ENCODE measurements around the gene PPM1N. TPM values are rescaled to one million over a fixed set of nuclear protein-coding genes. Genes with fewer than 3 reads are reported as not detected.

PPM1N gene
- total and polyA plus RNA-seq, 2 of the 13 experiments (the other 11 are each of a cell fraction or from before 2014, with no cell fraction given), result 0.31 to 1.8 TPM

GRCh38 chr19:45506246-45506988, 8.2 kb downstream of the PPM1N start (continued):
- TF ChIP-seq ZNF574 (CRISPR knock-in tag; IDR thresholded peaks at IDR 0.05) (no peak; the same call in none of the 2 replicates), MTA1 (CRISPR knock-in tag; IDR thresholded peaks at IDR 0.05; ENCODE audit: borderline replicate concordance) (no peak), ZGPAT (CRISPR knock-in tag; IDR thresholded peaks at IDR 0.05) (0 out of 2 replicates have a peak, but pooled peaks have one; percentile 51), ATM (IDR thresholded peaks at IDR 0.05; ENCODE audit: borderline replicate concordance) (no peak), TRIM24 (CRISPR knock-in tag; IDR thresholded peaks at IDR 0.05) (no peak), XRCC5 (optimal IDR thresholded peaks at IDR 0.05; ENCODE audit: low read length) (peak; percentile 48), ZNF225 (CRISPR knock-in tag; IDR thresholded peaks at IDR 0.05) (peak; percentile 24; the same call in 1 of the 2 replicates), SMAD9 (CRISPR knock-in tag; IDR thresholded peaks at IDR 0.05) (no peak), ZNF292 (CRISPR knock-in tag; IDR thresholded peaks at IDR 0.05; ENCODE audit: borderline replicate concordance, low read depth) (no peak), POGZ (CRISPR knock-in tag; IDR thresholded peaks at IDR 0.05) (peak; percentile 52; the same call in 1 of the 2 replicates), ZNF782 (CRISPR knock-in tag; IDR thresholded peaks at IDR 0.05; ENCODE audit: borderline replicate concordance) (no peak), ZBTB3 (CRISPR knock-in tag; IDR thresholded peaks at IDR 0.05; ENCODE audit: borderline replicate concordance, low read depth) (no peak), FOXM1 (CRISPR knock-in tag; IDR thresholded peaks at IDR 0.05) (no peak), ZNF230 (CRISPR knock-in tag; IDR thresholded peaks at IDR 0.05) (no peak), GFI1 (CRISPR knock-in tag; IDR thresholded peaks at IDR 0.05; ENCODE audit: borderline replicate concordance) (peak; percentile 81), ATAD3A (CRISPR knock-in tag; IDR thresholded peaks at IDR 0.05) (no peak), CHD4 (IDR thresholded peaks at IDR 0.05; ENCODE audit: borderline replicate concordance, low read length) (no peak), HNRNPK (IDR thresholded peaks at IDR 0.05; ENCODE audit: low read depth, low read length, poor library complexity, severe bottlenecking) (peak; percentile 93), JUND (CRISPR knock-in tag; IDR thresholded peaks at IDR 0.05) (peak; percentile 78; the same call in 1 of the 2 replicates)
- TF ChIP-seq, protein P1, sequence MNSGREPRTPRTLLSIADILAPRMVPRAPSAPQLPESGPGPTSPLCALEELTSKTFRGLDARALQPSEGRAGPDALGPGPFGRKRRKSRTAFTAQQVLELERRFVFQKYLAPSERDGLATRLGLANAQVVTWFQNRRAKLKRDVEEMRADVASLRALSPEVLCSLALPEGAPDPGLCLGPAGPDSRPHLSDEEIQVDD (CRISPR knock-in tag; IDR thresholded peaks at IDR 0.05; ENCODE audit: borderline replicate concordance), result no peak
- TF ChIP-seq, protein P2, sequence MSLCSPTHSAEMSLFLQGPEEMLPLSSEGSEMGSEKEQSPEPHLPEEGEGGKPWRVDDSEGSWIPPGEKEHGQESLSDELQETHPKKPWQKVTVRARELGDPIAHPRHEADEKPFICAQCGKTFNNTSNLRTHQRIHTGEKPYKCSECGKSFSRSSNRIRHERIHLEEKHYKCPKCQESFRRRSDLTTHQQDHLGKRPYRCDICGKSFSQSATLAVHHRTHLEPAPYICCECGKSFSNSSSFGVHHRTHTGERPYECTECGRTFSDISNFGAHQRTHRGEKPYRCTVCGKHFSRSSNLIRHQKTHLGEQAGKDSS (CRISPR knock-in tag; IDR thresholded peaks at IDR 0.05; ENCODE audit: borderline replicate concordance, low read depth), result no peak
- TF ChIP-seq, protein P3, sequence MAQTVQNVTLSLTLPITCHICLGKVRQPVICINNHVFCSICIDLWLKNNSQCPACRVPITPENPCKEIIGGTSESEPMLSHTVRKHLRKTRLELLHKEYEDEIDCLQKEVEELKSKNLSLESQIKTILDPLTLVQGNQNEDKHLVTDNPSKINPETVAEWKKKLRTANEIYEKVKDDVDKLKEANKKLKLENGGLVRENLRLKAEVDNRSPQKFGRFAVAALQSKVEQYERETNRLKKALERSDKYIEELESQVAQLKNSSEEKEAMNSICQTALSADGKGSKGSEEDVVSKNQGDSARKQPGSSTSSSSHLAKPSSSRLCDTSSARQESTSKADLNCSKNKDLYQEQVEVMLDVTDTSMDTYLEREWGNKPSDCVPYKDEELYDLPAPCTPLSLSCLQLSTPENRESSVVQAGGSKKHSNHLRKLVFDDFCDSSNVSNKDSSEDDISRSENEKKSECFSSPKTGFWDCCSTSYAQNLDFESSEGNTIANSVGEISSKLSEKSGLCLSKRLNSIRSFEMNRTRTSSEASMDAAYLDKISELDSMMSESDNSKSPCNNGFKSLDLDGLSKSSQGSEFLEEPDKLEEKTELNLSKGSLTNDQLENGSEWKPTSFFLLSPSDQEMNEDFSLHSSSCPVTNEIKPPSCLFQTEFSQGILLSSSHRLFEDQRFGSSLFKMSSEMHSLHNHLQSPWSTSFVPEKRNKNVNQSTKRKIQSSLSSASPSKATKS (CRISPR knock-in tag; IDR thresholded peaks at IDR 0.05), result 0 out of 2 replicates have a peak, but pooled peaks have one; percentile 24
